ENCODE measurements around the gene CEP250.

GRCh38 chr20:35421322-35421721, 34.1 kb upstream of the CEP250 start:
- TF ChIP-seq POLR2A (IDR thresholded peaks at IDR 0.05; ENCODE audit: low read depth, low read length) = no peak
- no peak for TF ChIP-seq POLR2AphosphoS5 (IDR thresholded peaks at IDR 0.05; ENCODE audit: low read depth, low read length)
- TF ChIP-seq TAF1 (IDR thresholded peaks at IDR 0.05; ENCODE audit: low read depth, low read length) = no peak
- TF ChIP-seq SPI1 (IDR thresholded peaks at IDR 0.05; ENCODE audit: low read depth, low read length) = no peak

All from GM12891 (cell line).